ENCODE results near the gene TEX2. TPM values are rescaled to one million over a fixed set of nuclear protein-coding genes. Genes with fewer than 3 reads are reported as not detected.

TEX2 gene
- total RNA-seq, 4 donors from 2014 or later: 26.8 to 51.7 (median 44.9) TPM

GRCh38 chr17:64277831-64278562, 14.9 kb upstream of the TEX2 start:
- no peak overlapping the region for H3K27ac ChIP-seq
- no peak for TF ChIP-seq CTCF (IDR thresholded peaks at IDR 0.05)
- no peaks in the 10 kb centered on the region for H3K27me3 ChIP-seq
- no peaks in the 10 kb centered on the region for H3K4me1 ChIP-seq
- no peaks in the 10 kb centered on the region for H3K9me3 ChIP-seq
- no peak for DNase-seq
- H3K36me3 ChIP-seq: no peaks in the 10 kb centered on the region
- H3K4me3 ChIP-seq: no peak overlapping the region

GRCh38 chr17:64276961-64277505, 14.0 kb upstream of the TEX2 start:
- H3K27me3 ChIP-seq: no peaks in the 10 kb centered on the region
- H3K4me3 ChIP-seq: no peak overlapping the region
- H3K36me3 ChIP-seq: no peaks in the 10 kb centered on the region
- DNase-seq: no peak
- no peaks in the 10 kb centered on the region for H3K9me3 ChIP-seq
- H3K4me1 ChIP-seq: no peaks in the 10 kb centered on the region
- H3K27ac ChIP-seq: no peak overlapping the region
- no peak for TF ChIP-seq CTCF (IDR thresholded peaks at IDR 0.05)
- TF ChIP-seq POLR2A (IDR thresholded peaks at IDR 0.05): no peak

DNA sequence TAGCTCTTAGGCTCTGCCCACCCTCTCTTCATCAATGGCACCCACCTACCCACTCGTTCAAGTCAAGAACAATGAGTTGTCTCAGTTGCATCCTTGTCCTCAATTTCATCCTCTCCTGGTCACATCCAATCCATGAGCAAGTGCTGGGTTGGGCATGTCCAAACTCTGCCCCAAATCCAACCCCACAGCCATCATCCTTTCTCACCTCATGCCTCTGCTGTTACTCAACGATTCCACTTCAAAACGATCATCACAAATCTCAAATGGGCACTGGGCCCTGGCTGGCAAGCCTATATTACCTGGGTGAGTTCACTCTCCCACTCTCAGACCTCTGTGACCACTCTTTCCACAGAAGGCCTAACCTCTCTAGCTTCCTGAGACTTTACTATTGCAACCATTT, 12.0 kb upstream of the TEX2 start:
- Histone ChIP-seq H3K27ac (no peak overlapping the region), H3K36me3 (no peaks in the 10 kb centered on the region), H3K9me3 (no peaks in the 10 kb centered on the region), H3K4me3 (no peak overlapping the region), H3K27me3 (no peaks in the 10 kb centered on the region), H3K4me1 (no peaks in the 10 kb centered on the region)
- TF ChIP-seq POLR2A (IDR thresholded peaks at IDR 0.05): no peak
- TF ChIP-seq CTCF (IDR thresholded peaks at IDR 0.05): no peak
- no peak for DNase-seq

DNA sequence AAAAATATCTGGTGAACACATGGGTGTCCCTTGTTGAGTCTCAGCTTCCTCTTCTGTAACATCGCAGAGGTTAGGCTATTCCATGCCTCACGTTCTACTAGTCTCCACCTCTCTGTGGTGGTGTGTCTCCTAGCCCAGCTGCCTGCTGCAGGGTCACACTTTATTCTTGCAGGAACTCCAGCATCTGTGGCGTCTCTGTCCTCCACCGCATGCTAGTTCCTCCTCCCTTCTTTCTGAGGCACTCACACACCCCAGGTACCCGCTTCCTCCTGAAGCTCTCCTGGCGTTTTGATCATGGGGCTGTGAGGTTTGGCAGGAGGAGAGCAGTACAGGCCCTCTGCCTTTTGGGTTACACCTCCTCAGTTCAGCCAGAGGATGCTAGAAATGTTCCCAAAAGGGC, 9.9 kb upstream of the TEX2 start:
- H3K27me3 ChIP-seq: no peaks in the 10 kb centered on the region
- TF ChIP-seq CTCF (IDR thresholded peaks at IDR 0.05) (no peak), POLR2A (IDR thresholded peaks at IDR 0.05) (no peak)
- DNase-seq: no peak
- H3K4me1 ChIP-seq: no peaks in the 10 kb centered on the region
- no peaks in the 10 kb centered on the region for H3K36me3 ChIP-seq
- H3K4me3 ChIP-seq: no peak overlapping the region
- H3K27ac ChIP-seq: no peak overlapping the region
- no peaks in the 10 kb centered on the region for H3K9me3 ChIP-seq

DNA sequence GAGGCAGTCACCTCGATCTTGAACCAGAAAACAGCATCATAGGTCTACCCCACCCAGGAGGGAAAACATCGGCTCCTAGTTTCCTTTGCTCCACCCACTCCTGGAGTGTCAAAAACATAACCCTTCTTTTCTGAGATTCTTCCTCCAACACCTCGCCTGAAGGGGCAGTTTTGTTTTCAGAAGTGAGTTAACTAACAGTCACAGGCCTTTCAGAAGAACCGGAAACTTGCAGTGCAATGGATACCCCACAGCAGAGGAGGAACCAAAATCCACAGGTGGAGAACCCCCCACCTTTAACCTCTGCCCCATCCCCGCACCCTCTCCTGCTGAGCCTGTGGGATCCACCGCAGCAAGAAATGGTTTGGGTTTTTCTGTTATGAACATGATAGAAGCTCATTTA, 7.8 kb upstream of the TEX2 start:
- Histone ChIP-seq H3K9me3 (no peaks in the 10 kb centered on the region), H3K27me3 (no peaks in the 10 kb centered on the region), H3K4me3 (no peak overlapping the region), H3K4me1 (no peaks in the 10 kb centered on the region), H3K36me3 (no peaks in the 10 kb centered on the region), H3K27ac (peak overlapping the region in 1 of 4 donors; percentile 14)
- TF ChIP-seq CTCF (IDR thresholded peaks at IDR 0.05) (no peak), POLR2A (IDR thresholded peaks at IDR 0.05) (no peak)
- no peak for DNase-seq

All from Peyer's patch (tissue), 4 donors.